Activated CD4-positive, alpha-beta memory T cell treated with anti-CD3 and anti-CD28 coated beads, Interleukin-2, amount 10 ng/mL, durations not matched to agents 7 days and 5 days (primary cell): Measurements from ENCODE around the gene IMMP2L. TPM values are rescaled to one million over a fixed set of nuclear protein-coding genes. Genes with fewer than 3 reads are reported as not detected.

Experiments used
- CTCF ChIA-PET: fragments of 350-600 bp; sonication (Branson Sonifier 250); formaldehyde crosslinking; loops from one replicate; lab custom pipeline; 2021; ENCODE audit warnings: antibody characterized with exemption, inconsistent platforms; lab: Charles Lee
- POLR2A ChIA-PET: fragments of 350-600 bp; sonication (Branson Sonifier 250); formaldehyde crosslinking; loops from one replicate; lab custom pipeline; 2021; ENCODE audit warnings: antibody characterized with exemption; lab: Charles Lee
- DNase-seq: peaks from one replicate; pipeline ENCODE4 v3.0.0-alpha.2; 2020
- H3K27ac Mint-ChIP-seq: one replicate; pipeline ENCODE4 v1.8.0; 2021; ENCODE audit warnings: mild to moderate bottlenecking, mixed read lengths
- H3K27me3 Mint-ChIP-seq: one replicate; pipeline ENCODE4 v1.8.0; 2021; ENCODE audit warnings: mixed read lengths
- H3K36me3 Mint-ChIP-seq: one replicate; pipeline ENCODE4 v1.8.0; 2021; ENCODE audit warnings: low read depth, mixed read lengths
- H3K4me1 Mint-ChIP-seq: one replicate; pipeline ENCODE4 v1.8.0; 2021; ENCODE audit warnings: mixed read lengths
- H3K4me3 Mint-ChIP-seq: one replicate; pipeline ENCODE4 v1.8.0; 2021; ENCODE audit warnings: mild to moderate bottlenecking, mixed read lengths
- H3K9me3 Mint-ChIP-seq: one replicate; pipeline ENCODE4 v1.8.0; 2021; ENCODE audit warnings: mixed read lengths
- total RNA-seq, 2 experiments: library from RNA; stranded (reverse); gene quantifications; one replicate each; pipeline ENCODE4 v1.2.3, GENCODE V29; 2021

IMMP2L gene
- total RNA-seq, 2 experiments from 2014 or later: 5.9 to 7.6 TPM

DNA sequence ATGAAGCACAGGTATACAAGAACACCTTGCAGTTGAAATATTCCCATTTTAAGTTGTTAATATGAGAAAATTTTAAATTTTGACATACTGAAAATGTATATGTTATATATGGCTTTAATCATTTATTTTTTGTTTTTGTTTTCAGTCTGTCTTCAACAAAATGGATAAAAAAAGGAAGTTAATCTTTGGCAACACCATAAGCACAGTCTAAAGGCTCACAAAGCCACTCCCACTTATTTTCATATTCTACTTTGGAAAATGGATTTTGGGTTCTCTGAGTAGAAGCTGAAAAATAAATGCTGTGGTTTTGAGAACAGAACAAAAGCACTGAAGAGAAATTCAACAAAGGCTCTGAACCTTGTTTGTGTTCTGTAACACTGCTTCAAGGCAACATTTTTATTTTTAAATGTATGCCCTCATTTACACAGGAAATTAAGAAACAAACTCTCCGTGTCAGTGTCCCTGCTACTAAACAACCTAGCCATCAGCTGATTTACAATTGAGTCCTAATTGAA, 552.7 kb downstream of the IMMP2L start:
- Mint-ChIP-seq H3K36me3 (peaks cover 3% of the 10 kb centered on the region), H3K4me1 (peaks cover 47% of the 10 kb centered on the region), H3K27ac (no peak overlapping the region), H3K27me3 (no peaks in the 10 kb centered on the region), H3K4me3 (no peak overlapping the region), H3K9me3 (no peaks in the 10 kb centered on the region)
- CTCF ChIA-PET: no interaction called here
- no peak for DNase-seq
- POLR2A ChIA-PET: interaction anchor here (4.6 kb wide), 1 partner anchor 15 kb away, joined by 34 read pairs; no protein-coding TSS in a partner anchor

DNA sequence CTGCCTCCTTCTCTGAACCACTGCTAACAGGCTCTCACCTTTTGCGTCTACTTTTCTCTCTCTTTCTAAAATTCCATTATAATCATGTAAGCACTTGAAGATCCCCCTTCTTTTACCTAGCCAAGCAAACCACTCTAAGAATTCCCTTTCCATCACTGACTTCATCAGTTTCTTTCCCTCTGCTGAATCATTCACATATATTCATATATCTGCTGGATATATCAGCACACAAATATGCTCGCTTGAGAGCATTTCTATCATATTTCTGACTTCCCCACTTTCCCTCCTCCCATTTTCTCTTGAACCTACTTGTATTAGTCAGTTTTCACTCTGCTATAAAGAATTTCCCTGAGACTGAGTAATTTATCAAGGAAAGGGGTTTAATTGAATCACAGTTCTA, 555.6 kb downstream of the IMMP2L start:
- Mint-ChIP-seq H3K27ac (no peak overlapping the region), H3K9me3 (no peaks in the 10 kb centered on the region), H3K36me3 (no peaks in the 10 kb centered on the region), H3K27me3 (no peaks in the 10 kb centered on the region), H3K4me1 (peaks cover 30% of the 10 kb centered on the region), H3K4me3 (no peak overlapping the region)
- ChIA-PET CTCF (no interaction called here), POLR2A (no interaction called here)
- no peak for DNase-seq

DNA sequence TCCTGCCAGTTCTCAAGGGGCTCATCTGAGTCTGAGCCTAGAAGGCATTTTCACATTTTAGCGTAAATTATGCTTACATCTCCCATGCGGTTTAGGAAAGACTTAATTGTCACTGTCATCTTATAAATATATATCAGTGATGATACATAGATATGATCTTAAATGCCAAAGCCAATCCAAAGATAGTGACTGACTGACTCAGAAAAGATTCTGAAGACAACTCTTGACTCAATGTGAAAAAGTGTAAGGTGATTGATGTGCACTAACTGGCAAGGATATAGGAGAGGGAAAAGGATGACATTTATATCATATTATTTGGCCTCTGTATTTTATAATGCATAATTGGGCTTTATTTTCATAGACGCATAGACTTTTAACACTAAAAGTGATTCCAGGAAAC, 556.3 kb downstream of the IMMP2L start:
- POLR2A ChIA-PET: interaction anchor here (1.0 kb wide), 1 partner anchor 10 kb away, joined by 3 read pairs; no protein-coding TSS in a partner anchor
- Mint-ChIP-seq H3K36me3 (no peaks in the 10 kb centered on the region), H3K4me1 (peaks cover 23% of the 10 kb centered on the region), H3K27ac (no peak overlapping the region), H3K9me3 (no peaks in the 10 kb centered on the region), H3K4me3 (no peak overlapping the region), H3K27me3 (no peaks in the 10 kb centered on the region)
- CTCF ChIA-PET: interaction anchor here (1.5 kb wide), 1 partner anchor 88 kb away, joined by 3 read pairs; no protein-coding TSS in a partner anchor
- no peak for DNase-seq

DNA sequence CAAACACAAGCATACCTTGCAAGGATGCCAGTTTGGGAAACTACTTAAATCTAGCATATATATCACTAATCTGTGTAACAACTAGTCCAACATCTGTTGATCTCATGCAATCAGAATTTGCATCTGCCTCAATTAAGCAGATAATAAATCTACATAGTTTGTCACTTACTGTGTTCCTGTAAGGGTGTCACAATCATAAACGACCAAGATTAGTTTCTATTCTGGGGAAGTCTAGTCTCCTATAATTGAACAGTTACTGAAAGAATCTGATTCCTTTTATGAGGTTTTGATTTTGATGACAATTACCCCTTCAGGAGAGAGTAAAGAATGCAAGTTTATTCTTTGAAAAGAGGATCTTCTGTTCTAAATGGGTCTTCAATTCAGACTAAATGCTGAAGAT, 556.8 kb downstream of the IMMP2L start:
- no peak overlapping the region for H3K4me3 Mint-ChIP-seq
- H3K27me3 Mint-ChIP-seq: no peaks in the 10 kb centered on the region
- no peaks in the 10 kb centered on the region for H3K9me3 Mint-ChIP-seq
- H3K4me1 Mint-ChIP-seq: peaks cover 17% of the 10 kb centered on the region
- ChIA-PET POLR2A (interaction anchor here (1.0 kb wide), 1 partner anchor 9 kb away, joined by 3 read pairs; no protein-coding TSS in a partner anchor), CTCF (interaction anchor here (1.1 to 1.5 kb wide), 3 partner anchors 19 to 93 kb away, joined by 3 to 6 read pairs (median 3); no protein-coding TSS in a partner anchor)
- no peak overlapping the region for H3K27ac Mint-ChIP-seq
- H3K36me3 Mint-ChIP-seq: no peaks in the 10 kb centered on the region
- no peak for DNase-seq

DNA sequence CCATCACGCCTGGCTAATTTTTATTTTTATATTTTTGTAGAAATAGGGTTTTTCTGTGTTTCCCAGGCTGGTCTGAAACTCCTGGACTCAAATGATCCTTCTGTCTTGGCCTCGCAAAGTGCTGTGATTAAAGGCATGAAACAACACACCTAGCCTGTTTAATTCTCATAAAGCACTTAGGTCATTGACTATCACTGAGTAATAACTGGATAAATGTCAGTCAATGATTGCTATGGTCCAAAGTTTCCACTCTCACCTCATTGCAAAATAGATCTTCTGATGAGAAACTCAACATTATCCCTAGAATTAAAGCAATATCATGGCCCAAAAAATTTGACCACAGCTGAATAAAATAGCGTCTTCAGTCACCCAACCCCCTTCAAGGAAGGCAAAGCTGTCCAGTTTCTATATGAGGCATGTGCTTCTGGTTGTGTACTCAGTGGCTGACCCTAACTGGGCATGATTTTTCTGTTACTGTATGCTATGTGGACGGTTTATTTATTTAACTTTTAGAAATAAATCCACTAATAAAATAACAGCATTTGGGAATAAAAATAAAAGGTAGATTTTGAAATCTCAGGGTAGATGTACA, 557.9 kb downstream of the IMMP2L start:
- CTCF ChIA-PET: interaction anchor here (0.6 to 1.5 kb wide), 4 partner anchors 18 to 94 kb away, joined by 3 to 6 read pairs (median 4); no protein-coding TSS in a partner anchor

DNA sequence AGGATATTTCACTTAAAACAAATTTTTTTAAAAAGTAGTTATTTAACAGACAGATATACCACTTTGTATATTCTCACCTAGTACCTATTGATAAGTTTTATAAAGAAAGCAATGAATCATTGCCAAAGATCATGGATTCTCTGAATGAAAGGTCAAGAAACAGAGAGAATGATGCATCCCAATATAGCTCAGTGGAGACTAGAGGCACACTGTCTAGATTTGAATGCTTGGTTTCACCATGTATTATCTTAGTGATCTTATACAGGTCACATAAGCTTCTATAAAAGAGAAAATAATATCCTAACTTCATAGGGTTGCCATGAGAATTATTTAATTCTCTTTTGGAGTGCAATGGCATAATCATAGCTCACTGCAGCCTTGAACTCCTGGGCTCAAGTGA, 558.4 kb downstream of the IMMP2L start:
- Mint-ChIP-seq H3K27me3 (no peaks in the 10 kb centered on the region), H3K4me3 (no peak overlapping the region), H3K36me3 (peaks cover 6% of the 10 kb centered on the region), H3K4me1 (peaks cover 10% of the 10 kb centered on the region), H3K9me3 (no peaks in the 10 kb centered on the region), H3K27ac (no peak overlapping the region)
- ChIA-PET CTCF (interaction anchor here (1.5 kb wide), 1 partner anchor 18 kb away, joined by 6 read pairs; no protein-coding TSS in a partner anchor), POLR2A (no interaction called here)
- DNase-seq: no peak

More for the DNA sequence above, 557.9 kb downstream of the IMMP2L start:
- Mint-ChIP-seq H3K4me1 (peaks cover 10% of the 10 kb centered on the region), H3K27me3 (no peaks in the 10 kb centered on the region), H3K4me3 (no peak overlapping the region), H3K36me3 (peaks cover 4% of the 10 kb centered on the region), H3K27ac (no peak overlapping the region), H3K9me3 (no peaks in the 10 kb centered on the region)
- DNase-seq: no peak
- POLR2A ChIA-PET: no interaction called here

DNA sequence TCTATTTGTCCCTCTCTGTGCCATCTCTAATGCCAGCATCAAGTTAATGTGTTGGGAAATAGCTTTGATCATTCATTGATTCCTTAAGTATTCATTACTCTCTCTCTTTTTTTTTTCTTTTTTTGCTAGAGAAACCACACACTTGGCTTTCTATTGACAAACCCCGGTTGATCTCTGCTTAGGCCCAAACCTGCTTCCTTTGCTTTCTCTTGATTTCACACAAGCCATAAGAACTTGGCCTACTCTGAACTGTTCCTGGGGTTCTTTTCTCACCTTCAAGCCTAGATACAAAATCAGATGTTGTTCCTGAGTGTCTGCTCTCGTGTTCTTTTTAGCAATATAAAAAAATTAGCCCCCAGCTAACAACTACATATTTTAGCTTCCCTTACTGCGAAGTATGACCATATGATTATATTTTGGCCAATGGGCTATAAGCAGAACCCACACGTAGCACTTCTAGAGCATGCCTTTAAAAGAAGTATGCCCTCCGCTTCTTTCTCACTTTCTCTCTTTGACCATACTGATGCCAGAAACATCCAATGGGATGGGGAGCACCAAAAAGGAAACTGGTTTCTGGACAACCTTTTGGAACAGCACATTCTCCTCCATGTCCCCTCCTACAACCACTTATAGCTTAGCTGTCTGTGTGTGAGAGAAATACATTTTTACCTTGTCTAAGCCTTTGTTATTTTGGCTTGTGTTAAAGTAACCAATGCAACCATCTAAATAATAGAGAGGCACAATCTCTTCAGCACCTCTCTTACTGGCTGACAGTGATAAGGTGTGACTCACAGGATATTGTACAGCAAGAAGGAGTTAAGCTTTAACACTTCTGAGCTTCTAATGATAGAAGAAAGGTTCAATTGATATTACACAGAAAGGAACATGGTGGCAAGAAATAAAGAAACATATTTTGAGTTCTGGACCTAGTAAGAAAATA, 568.0 kb downstream of the IMMP2L start:
- Mint-ChIP-seq H3K36me3 (peaks cover 5% of the 10 kb centered on the region), H3K27me3 (no peaks in the 10 kb centered on the region), H3K9me3 (no peaks in the 10 kb centered on the region), H3K27ac (peak overlapping the region; percentile 37), H3K4me3 (no peak overlapping the region), H3K4me1 (peaks cover 25% of the 10 kb centered on the region)
- no peak for DNase-seq
- POLR2A ChIA-PET: interaction anchor here (0.6 to 1.7 kb wide), 5 partner anchors 8 to 93 kb away, joined by 3 read pairs; no protein-coding TSS in a partner anchor
- CTCF ChIA-PET: interaction anchor here (0.7 kb wide), 1 partner anchor 17 kb away, joined by 3 read pairs; no protein-coding TSS in a partner anchor

DNA sequence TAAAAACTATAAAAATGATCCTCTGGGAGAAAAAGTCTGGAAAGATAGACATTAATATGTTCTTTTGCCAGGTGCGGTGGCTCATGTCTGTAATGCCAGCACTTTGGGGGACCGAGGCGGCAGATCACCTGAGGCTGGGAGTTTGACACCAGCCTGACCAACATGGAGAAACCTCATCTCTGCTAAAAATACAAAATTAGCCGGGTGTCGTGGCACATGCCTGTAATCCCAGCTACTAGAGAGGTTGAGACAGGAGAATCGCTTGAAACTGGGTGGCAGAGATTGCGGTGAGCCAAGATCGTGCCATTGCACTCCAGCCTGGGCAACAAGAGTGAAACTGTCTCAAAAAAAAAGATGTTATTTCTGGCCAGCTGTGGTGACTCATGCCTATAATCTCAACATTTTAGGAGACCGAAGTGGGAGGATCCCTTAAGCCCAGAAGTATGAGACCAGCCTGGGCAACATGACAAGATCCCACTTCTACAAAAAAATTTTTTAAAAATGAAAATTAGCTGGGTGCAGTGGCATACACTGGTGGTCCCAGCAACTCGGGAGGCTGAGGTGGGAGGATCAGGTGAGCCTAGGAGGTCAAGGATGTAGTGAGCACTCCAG, 573.3 kb downstream of the IMMP2L start:
- peaks cover 4% of the 10 kb centered on the region for H3K36me3 Mint-ChIP-seq
- peaks cover 3% of the 10 kb centered on the region for H3K9me3 Mint-ChIP-seq
- no peak overlapping the region for H3K4me3 Mint-ChIP-seq
- DNase-seq: no peak
- H3K4me1 Mint-ChIP-seq: peaks cover 16% of the 10 kb centered on the region
- POLR2A ChIA-PET: interaction anchor here (0.7 kb wide), 1 partner anchor 11 kb away, joined by 3 read pairs; no protein-coding TSS in a partner anchor
- H3K27ac Mint-ChIP-seq: no peak overlapping the region
- H3K27me3 Mint-ChIP-seq: no peaks in the 10 kb centered on the region
- CTCF ChIA-PET: no interaction called here

DNA sequence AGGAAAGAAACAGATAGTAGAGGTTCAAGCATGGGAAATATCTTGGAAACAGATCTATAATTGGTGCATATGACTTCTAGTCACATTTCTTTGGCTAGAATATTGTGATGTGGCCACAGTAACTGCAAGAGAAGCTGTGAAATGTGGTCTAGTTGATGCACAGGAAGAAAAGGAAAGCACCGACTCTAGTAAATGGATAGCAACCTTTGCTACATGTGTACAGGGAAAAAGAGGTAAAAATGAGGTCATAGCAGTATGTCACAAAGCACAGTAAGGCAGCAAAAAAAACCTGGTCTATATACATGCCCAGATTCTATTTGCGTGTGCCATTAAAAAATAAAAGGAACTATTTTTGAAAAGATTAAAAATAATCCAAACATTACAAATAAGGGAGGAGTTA, 573.9 kb downstream of the IMMP2L start:
- Mint-ChIP-seq H3K27ac (no peak overlapping the region), H3K9me3 (peaks cover 5% of the 10 kb centered on the region), H3K4me1 (peaks cover 10% of the 10 kb centered on the region), H3K36me3 (no peaks in the 10 kb centered on the region), H3K4me3 (no peak overlapping the region), H3K27me3 (no peaks in the 10 kb centered on the region)
- no peak for DNase-seq
- ChIA-PET CTCF (no interaction called here), POLR2A (interaction anchor here (0.6 kb wide), 1 partner anchor 150 kb away, joined by 3 read pairs; no protein-coding TSS in a partner anchor)

DNA sequence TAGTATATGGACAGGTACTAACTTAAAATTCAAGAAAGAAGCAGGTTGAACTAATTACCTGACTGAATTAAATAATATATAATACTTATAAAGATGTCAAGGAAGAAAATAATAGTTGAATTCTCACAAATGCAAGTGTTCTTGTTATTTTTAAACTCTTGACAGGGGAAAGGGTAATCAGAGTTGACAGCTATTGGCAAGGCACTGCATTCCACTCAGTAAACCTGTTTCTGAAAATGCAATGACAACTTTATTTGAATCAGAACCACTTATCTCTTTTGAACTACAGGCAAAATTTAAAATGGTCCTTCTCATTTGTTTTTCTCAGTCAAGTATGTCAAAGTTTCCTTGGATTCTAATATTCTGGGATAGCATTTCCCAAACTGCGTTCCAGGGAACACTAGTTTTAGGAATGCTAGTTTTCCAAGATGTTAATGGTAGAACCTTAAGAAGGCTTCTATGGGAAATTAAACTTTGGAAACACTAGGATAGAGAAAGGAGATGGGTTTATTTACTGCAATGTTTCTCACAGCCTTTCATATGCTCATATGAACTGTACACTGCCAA, 575.1 kb downstream of the IMMP2L start:
- H3K4me1 Mint-ChIP-seq: peaks cover 3% of the 10 kb centered on the region
- no peak for DNase-seq
- H3K9me3 Mint-ChIP-seq: peaks cover 5% of the 10 kb centered on the region
- ChIA-PET POLR2A (no interaction called here), CTCF (interaction anchor here (1.4 kb wide), 1 partner anchor 17 kb away, joined by 6 read pairs; no protein-coding TSS in a partner anchor)
- H3K27me3 Mint-ChIP-seq: no peaks in the 10 kb centered on the region
- no peak overlapping the region for H3K27ac Mint-ChIP-seq
- no peak overlapping the region for H3K4me3 Mint-ChIP-seq
- H3K36me3 Mint-ChIP-seq: no peaks in the 10 kb centered on the region

DNA sequence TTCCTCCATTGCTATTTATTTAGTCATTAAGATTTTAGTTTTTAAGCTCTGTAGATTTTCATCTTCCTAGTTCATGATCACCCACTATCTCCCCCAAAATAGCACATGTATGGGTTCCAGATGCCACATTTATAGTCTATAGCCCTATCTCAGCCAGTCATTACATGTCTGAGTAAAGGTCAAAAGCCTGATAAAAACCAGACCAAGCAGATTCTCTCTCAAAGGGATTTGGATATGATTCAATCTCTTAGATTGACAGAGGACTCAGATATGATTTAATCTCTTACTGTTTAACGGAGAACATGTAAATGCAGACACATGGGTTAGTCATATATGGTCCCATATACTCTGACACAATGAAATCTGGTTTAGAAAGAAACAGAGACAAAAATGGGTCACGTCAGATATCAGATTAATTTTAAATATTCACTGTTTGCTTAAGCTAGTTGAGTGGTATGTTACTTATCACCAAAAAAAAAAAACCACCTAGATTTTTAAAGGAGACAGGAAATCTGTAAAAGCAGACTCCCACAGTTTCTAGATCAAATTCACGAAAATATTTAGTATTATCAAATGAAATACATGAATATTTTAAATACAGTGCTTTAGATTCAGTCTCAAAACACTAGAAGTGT, 578.4 kb downstream of the IMMP2L start:
- DNase-seq: no peak
- Mint-ChIP-seq H3K4me3 (no peak overlapping the region), H3K27me3 (no peaks in the 10 kb centered on the region), H3K9me3 (peaks cover 5% of the 10 kb centered on the region), H3K36me3 (peaks cover 2% of the 10 kb centered on the region), H3K27ac (no peak overlapping the region), H3K4me1 (peaks cover 8% of the 10 kb centered on the region)
- CTCF ChIA-PET: no interaction called here
- POLR2A ChIA-PET: no interaction called here
